PFSK-1 (cell line): ENCODE measurements around the gene RBBP5. TPM values are rescaled to one million over a fixed set of nuclear protein-coding genes. Genes with fewer than 3 reads are reported as not detected.

Experiments
- FOXP2 ChIP-seq: optimal IDR thresholded peaks from 2 replicates; pipeline ENCODE3; 2011; ENCODE audit warnings: borderline replicate concordance, control low read depth, inconsistent platforms; ENCODE audit not compliant: insufficient read depth; ENCODE audit errors: extremely low read length, extremely low read depth
- POLR2AphosphoS5 ChIP-seq: IDR thresholded peaks from 2 replicates; pipeline ENCODE4 v1.6.1; 2012; ENCODE audit warnings: low read depth, mild to moderate bottlenecking, control low read depth, low read length, moderate library complexity
- REST ChIP-seq, 2 experiments: IDR thresholded peaks; 2 replicates each; pipeline versions ENCODE4 v1.6.1 to v1.8.0; 2011 to 2012; ENCODE audit warnings: low read depth in 2 of 2, low read length in 2 of 2, control low read depth in 1 of 2, inconsistent platforms in 1 of 2, mild to moderate bottlenecking in 1 of 2, moderate library complexity in 1 of 2; ENCODE audit not compliant: insufficient read depth in 1 of 2
- SIN3A ChIP-seq: IDR thresholded peaks from 2 replicates; pipeline ENCODE4 v1.6.1; 2012; ENCODE audit warnings: mild to moderate bottlenecking, low read length, moderate library complexity, borderline replicate concordance; ENCODE audit not compliant: insufficient read depth
- TAF1 ChIP-seq: IDR thresholded peaks from 2 replicates; pipeline ENCODE4 v1.6.1; 2012; ENCODE audit warnings: low read length, control low read depth, borderline replicate concordance; ENCODE audit not compliant: insufficient read depth
- polyA plus RNA-seq: library from polyadenylated mRNA; unstranded; fragments of >200 nt; gene quantifications from one replicate; pipeline ENCODE4 v1.2.1, GENCODE V29; 2012; ENCODE audit warnings: low read depth, missing spikeins; ENCODE audit not compliant: insufficient read length

The RBBP5 gene
- polyA plus RNA-seq, result 13.5 TPM

- TF ChIP-seq FOXP2, result peak; percentile 97
- peak; percentile 85 for TF ChIP-seq POLR2AphosphoS5
- TF ChIP-seq REST (IDR thresholded peaks at IDR 0.05; ENCODE audit: insufficient read depth in 1 of 2, low read depth in 2 of 2, low read length in 2 of 2), result 0 out of 4 replicates have a peak, but pooled peaks of 1 of the 2 experiments have one; percentile 27
- TF ChIP-seq SIN3A, result peak; percentile 85; the same call in 1 of the 2 replicates
- peak; percentile 61; the same call in 1 of the 2 replicates for TF ChIP-seq TAF1
These were observed at the start of gene RBBP5 for GRCh38 chr1:205121660-205122488. RBBP5 (minus strand) TSS chr1:205121978; CDS start chr1:205121873, 105 bp downstream.

GRCh38 chr1:205171369-205171768, 49.6 kb upstream of the RBBP5 start:
- no peak for TF ChIP-seq REST (IDR thresholded peaks at IDR 0.05; ENCODE audit: insufficient read depth in 1 of 2, low read depth in 2 of 2, low read length in 2 of 2)
- no peak for TF ChIP-seq SIN3A
- TF ChIP-seq POLR2AphosphoS5, result no peak
- TF ChIP-seq FOXP2, result no peak
- no peak for TF ChIP-seq TAF1

- TF ChIP-seq SIN3A (no peak), REST (IDR thresholded peaks at IDR 0.05; ENCODE audit: insufficient read depth in 1 of 2, low read depth in 2 of 2, low read length in 2 of 2) (no peak), FOXP2 (no peak), TAF1 (no peak), POLR2AphosphoS5 (no peak)
These were observed 48.9 kb upstream of the RBBP5 start for GRCh38 chr1:205170532-205171269.

GRCh38 chr1:205169248-205169647, 47.5 kb upstream of the RBBP5 start:
- TF ChIP-seq POLR2AphosphoS5 (no peak), SIN3A (no peak), FOXP2 (no peak), REST (IDR thresholded peaks at IDR 0.05; ENCODE audit: insufficient read depth in 1 of 2, low read depth in 2 of 2, low read length in 2 of 2) (no peak), TAF1 (no peak)
